Epithelial cell of esophagus (primary cell): Measurements from ENCODE around the gene POLR3F.
A peak's percentile ranks its signal among the peaks of the same experiment; 100 is the strongest.

ENCODE experiments used
- DNase-seq: peaks from one replicate; pipeline ENCODE4 v3.0.0; 2010; ENCODE audit warnings: low read depth
- H3K4me3 ChIP-seq: 2 replicates; pipeline ENCODE4 v1.5.1; 2011; ENCODE audit warnings: mild to moderate bottlenecking, low read length, control low read depth
- TF ChIP-seq, protein P1 (sequence below): IDR thresholded peaks from 2 replicates; pipeline ENCODE4 v1.5.1; 2011; ENCODE audit warnings: low read depth, mild to moderate bottlenecking, low read length, control low read depth, inconsistent platforms; ENCODE audit not compliant: insufficient read depth; ENCODE audit errors: missing control alignments

POLR3F gene

DNA sequence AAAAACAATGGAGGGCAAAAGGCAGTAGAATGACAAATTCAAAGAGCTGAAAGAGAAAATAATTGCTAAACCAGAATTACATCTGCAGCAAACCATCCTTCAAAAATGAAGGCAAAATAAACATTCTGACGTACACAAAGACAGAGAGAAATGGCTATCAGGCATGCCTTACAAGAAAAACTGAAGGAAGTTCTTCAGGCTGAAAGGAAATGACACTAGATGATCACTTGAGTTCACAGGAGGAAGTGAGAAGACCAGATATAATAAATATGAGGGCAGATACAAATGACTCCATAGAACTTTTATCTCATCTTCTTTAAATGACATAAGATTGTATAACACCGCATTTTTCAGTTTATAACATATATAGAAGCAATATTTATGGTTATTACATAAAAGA, 30.3 kb upstream of the POLR3F start:
- no peak overlapping the region for H3K4me3 ChIP-seq
- TF ChIP-seq, protein P1, sequence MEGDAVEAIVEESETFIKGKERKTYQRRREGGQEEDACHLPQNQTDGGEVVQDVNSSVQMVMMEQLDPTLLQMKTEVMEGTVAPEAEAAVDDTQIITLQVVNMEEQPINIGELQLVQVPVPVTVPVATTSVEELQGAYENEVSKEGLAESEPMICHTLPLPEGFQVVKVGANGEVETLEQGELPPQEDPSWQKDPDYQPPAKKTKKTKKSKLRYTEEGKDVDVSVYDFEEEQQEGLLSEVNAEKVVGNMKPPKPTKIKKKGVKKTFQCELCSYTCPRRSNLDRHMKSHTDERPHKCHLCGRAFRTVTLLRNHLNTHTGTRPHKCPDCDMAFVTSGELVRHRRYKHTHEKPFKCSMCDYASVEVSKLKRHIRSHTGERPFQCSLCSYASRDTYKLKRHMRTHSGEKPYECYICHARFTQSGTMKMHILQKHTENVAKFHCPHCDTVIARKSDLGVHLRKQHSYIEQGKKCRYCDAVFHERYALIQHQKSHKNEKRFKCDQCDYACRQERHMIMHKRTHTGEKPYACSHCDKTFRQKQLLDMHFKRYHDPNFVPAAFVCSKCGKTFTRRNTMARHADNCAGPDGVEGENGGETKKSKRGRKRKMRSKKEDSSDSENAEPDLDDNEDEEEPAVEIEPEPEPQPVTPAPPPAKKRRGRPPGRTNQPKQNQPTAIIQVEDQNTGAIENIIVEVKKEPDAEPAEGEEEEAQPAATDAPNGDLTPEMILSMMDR = no peak
- DNase-seq = no peak

- TF ChIP-seq, protein P1 = no peak
- no peak overlapping the region for H3K4me3 ChIP-seq
- DNase-seq = no peak
These were observed 26.8 kb upstream of the POLR3F start for GRCh38 chr20:18440403-18440802.

- DNase-seq = peak; percentile 8
- no peak overlapping the region for H3K4me3 ChIP-seq
- TF ChIP-seq, protein P1 = no peak
These were observed 23.3 kb upstream of the POLR3F start for GRCh38 chr20:18443886-18444285.

GRCh38 chr20:18456600-18456999, 10.6 kb upstream of the POLR3F start:
- TF ChIP-seq, protein P1 = no peak
- no peak for DNase-seq
- H3K4me3 ChIP-seq = no peak overlapping the region

GRCh38 chr20:18465536-18466200, 1.5 kb upstream of the POLR3F start:
- no peak overlapping the region for H3K4me3 ChIP-seq
- TF ChIP-seq, protein P1 = no peak

DNA sequence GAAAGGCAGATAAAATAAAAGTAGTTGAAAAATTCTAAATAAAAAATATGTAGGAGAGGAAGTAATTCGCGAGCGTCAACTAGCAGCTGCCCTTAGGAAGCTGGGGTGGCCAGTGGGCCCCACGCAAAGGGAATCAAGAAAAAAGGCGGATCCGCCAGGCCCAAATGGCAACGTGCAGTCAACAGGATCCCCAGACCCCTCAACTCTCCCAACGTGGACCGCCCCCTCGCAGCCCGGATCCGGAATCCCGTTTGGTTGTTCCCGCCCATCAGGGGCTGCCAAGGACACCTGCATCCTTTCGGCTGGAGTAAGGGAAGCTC, 656 bp upstream of the POLR3F start:
- H3K4me3 ChIP-seq = peak overlapping the region; percentile 98
- DNase-seq = no peak
- TF ChIP-seq, protein P1 = no peak

More at GRCh38 chr20:18465536-18466200, 1.5 kb upstream of the POLR3F start:
- no peak for DNase-seq

GRCh38 chr20:18477218-18477617, 10.0 kb downstream of the POLR3F start:
- DNase-seq = no peak
- H3K4me3 ChIP-seq = no peak overlapping the region
- TF ChIP-seq, protein P1 = no peak
